Sigmoid colon (tissue), 4 donors: ENCODE measurements around the gene CD200R1.

ENCODE experiments used
- CTCF ChIP-seq, 4 experiments: fragments of 450-650 bp in 3 of 4; fragments of 200-600 bp in 1 of 4; IDR thresholded peaks; one replicate each; pipeline ENCODE4 v1.5.1; 2016 to 2019; ENCODE audit warnings: antibody characterized with exemption in 4 of 4, mild to moderate bottlenecking in 3 of 4, moderate library complexity in 2 of 4
- EP300 ChIP-seq, 4 donors: sonication (generic); formaldehyde crosslinking; IDR thresholded peaks; one replicate each; pipeline ENCODE4 v1.6.1; 2017; ENCODE audit warnings: antibody characterized with exemption in 4 of 4
- POLR2A ChIP-seq, 2 donors: fragments of 450-650 bp; IDR thresholded peaks; one replicate each; pipeline ENCODE4 v1.6.1; 2016; ENCODE audit warnings: antibody characterized with exemption in 2 of 2, mild to moderate bottlenecking in 2 of 2, moderate library complexity in 2 of 2
- POLR2AphosphoS5 ChIP-seq, 4 donors: sonication (generic); formaldehyde crosslinking; IDR thresholded peaks; one replicate each; pipeline ENCODE4 v1.6.1; 2017; ENCODE audit warnings: antibody characterized with exemption in 4 of 4

DNA sequence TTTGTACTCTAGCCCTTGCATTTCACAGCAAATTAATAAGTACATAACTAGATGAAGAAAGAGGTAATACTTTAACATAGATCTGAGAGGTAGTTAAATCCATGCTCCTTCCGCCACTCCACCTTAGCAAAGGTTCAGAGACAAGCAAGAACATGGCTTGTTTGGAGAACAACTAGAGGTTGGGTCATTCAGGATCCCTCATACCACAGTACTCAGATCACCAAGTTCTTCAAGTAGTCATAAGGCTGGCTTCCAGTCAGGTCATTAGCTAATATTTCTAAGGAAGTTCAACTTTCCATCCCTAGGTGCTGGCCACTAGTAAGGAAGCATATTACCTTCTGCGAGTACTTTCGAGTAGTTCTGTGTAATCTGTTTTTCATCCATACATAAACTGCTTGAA, 44.1 kb downstream of the CD200R1 start:
- TF ChIP-seq POLR2A (IDR thresholded peaks at IDR 0.05) (no peak), CTCF (IDR thresholded peaks at IDR 0.05) (no peak), POLR2AphosphoS5 (IDR thresholded peaks at IDR 0.05) (no peak), EP300 (IDR thresholded peaks at IDR 0.05) (no peak)
